NCI-H1436 (cell line): Measurements from ENCODE around the gene PRSS8.
"Not testable (repeated sequence)": the region's sequence is repeated elsewhere in the genome, so short reads cannot be mapped to it uniquely, and the experiment has no call there.

ENCODE experiments used
- DNase-seq: peaks from one replicate; lab custom pipeline; 2025; lab: John Stamatoyannopoulos, UW

The PRSS8 gene

DNA sequence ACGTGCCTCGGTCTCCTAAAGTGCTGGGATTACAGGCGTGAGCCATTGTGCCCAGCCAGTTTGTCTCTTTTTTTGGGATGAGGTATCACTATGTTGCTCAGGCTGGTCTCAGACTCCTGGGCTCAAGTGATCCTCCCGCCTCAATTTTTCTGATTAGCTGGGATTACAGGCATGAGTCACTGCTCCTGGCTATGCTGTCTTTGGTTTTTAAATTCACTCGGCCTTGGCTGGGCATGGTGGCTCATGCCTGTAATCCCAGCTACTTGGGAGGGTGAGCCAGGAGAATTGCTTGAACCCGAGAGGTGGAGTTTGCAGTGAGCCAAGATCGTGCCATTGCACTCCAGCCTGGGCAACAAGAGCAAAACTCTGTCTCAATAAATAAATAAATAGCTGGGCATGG, 8.9 kb upstream of the PRSS8 start:
- not testable (repeated sequence) for DNase-seq

GRCh38 chr16:31143694-31144148, 8.2 kb upstream of the PRSS8 start:
- no peak for DNase-seq

GRCh38 chr16:31143011-31143693, 7.6 kb upstream of the PRSS8 start:
- no peak for DNase-seq

DNA sequence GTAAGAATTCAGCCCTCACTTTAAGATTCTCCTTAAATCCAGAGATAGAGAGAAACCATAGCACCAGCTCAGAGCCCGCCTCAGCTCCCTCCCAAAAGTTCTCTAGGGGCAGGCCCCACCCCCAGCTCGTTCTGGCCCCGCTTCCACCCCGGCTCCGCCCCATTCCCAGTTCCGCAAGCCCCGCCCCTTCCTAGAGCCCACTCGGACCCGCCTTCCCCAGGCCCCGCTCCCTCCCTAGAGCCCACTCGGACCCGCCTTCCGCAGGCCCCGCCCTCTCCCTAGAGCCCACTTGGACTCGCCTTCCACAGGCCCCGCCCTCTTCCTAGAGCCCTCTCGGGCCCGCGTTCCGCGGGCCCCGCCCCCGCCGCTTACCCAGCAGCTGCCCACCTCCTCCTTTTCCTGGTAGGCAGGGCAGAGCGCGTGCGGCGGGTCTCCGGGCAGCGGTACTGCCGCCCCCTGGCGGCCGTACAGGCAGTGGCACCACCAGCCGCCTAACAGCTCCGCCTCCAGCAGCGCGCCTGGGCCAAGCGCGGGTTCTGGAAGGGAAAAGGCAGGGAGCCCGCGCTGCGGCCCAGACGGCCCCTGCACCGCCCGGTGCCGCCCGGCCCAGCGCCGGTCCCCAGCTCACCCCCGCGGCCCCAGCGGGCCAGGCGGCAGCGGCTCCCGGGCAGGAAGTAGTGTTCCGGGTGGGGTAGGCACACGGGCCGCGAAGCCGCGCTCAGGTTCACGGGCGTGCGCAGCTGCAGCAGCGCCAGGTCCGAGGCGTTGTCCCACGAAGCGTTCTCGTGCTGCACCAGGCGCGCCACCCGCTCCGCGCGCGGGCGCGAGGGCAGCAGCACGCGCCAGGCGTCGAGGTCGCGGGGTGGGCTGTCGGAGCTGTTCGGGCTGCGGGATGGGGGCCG, 6.8 kb upstream of the PRSS8 start:
- peak; percentile 98 for DNase-seq

GRCh38 chr16:31141489-31142108, 6.1 kb upstream of the PRSS8 start:
- no peak for DNase-seq

- DNase-seq, result not testable (repeated sequence)
Measured at GRCh38 chr16:31141071-31141469, 5.5 kb upstream of the PRSS8 start.

- DNase-seq, result no peak
Measured at GRCh38 chr16:31138621-31139578, 3.4 kb upstream of the PRSS8 start.

GRCh38 chr16:31136822-31137499, 1.4 kb upstream of the PRSS8 start:
- DNase-seq, result not testable (repeated sequence)

- DNase-seq, result no peak
Measured at GRCh38 chr16:31136287-31136662, 748 bp upstream of the PRSS8 start.

GRCh38 chr16:31134625-31135534, 647 bp downstream of the PRSS8 start:
- DNase-seq, result peak; percentile 50

DNA sequence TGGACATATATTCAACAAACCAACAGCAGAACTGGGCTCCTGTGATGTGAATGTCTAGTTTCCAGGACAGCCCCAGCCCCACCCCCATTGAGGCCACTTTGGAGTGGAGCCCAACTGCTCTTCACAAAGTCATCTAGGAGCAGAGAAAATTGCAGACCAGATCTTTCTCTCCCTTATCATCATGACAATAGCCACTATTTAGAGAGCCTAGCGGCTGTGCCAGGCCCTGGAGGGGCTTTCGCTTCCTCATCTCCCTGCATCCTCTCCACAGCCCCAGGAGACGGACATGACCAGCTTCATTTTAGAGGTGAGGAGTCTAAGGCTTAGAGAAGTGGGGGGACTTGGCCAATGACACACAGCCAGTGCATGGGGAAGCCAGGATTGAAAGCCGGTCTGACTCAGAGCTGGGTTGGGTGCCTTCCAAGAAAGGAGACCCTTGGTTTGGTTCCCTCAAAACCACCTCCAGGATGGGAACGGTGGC, 1.4 kb downstream of the PRSS8 start:
- DNase-seq, result no peak

- DNase-seq, result no peak
Measured at GRCh38 chr16:31133046-31133501, 2.5 kb downstream of the PRSS8 start.

DNA sequence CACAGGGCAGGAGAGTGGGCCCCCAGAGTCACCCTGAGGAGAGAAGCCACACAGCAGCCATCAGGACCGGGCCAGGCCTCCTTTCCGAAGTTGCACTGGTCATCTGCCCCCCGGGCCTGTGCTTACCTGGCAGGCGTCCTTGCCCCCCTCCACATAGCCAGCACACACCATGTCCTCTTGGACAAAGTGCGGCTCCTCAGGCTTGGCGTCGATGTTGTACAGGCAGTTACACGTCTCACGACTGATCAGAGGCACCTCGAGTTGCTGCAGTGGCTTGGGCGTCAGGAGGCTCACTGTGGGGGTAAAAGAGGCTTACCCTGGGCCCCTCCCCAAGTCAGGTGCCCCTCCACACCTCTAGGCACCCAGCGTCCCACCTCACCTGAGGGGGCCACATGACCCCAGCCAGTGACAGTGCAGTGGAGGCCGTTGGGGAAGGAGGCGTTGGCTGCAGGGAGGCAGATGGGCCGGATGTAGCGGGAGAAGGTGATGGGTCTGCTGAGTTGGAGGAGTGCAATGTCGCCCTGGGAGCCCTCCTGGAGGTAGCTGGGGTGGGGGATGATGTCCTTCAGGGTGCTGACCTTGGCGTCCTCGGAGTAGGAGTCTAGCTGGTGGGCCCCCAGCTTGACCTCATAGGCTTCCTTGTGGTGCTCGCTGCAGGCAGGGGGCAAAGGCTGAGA, 3.1 kb downstream of the PRSS8 start:
- no peak for DNase-seq

GRCh38 chr16:31131841-31132271, 3.7 kb downstream of the PRSS8 start:
- no peak for DNase-seq

DNA sequence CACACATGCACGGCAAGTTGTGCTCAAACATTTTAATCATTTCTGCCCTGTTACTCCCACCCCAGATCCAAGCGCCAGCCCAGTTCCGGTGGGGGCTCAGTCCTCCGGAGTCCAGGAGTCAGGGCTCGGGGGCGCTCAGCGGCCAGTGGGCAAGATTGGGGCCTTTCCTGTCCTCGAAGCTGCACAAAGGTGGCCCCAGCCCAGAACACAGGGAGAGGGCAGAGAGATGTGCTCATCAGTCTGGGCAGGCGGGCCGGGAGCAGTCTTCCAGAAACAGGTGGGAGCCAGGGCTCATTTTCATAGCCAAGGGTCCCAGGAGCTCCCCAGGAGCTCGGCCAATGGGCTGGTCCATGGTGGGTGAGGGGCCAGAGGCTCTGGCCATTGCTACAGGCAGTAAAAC, 4.1 kb downstream of the PRSS8 start:
- no peak for DNase-seq

GRCh38 chr16:31130899-31131298, 4.6 kb downstream of the PRSS8 start:
- DNase-seq, result no peak

DNA sequence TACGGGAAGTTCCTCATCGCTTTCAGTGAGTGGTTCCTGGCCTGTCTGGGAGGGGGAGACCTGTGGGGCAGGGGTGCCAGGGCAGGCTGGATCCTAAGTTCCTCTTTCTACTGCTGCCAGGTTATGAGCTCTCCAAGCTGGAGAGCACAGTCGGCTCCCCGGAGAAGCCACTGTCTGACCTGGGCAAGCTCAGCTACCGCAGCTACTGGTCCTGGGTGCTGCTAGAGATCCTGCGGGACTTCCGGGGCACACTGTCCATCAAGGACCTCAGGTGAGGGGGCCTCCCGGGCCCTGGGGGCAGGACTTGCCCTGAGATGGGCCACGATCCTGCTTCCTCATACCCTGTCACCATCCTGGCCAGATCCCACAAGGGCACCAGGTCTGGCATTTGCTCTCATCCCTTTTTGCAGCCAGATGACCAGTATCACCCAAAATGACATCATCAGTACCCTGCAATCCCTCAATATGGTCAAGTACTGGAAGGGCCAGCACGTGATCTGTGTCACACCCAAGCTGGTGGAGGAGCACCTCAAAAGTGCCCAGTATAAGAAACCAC, 5.1 kb downstream of the PRSS8 start:
- no peak for DNase-seq

DNA sequence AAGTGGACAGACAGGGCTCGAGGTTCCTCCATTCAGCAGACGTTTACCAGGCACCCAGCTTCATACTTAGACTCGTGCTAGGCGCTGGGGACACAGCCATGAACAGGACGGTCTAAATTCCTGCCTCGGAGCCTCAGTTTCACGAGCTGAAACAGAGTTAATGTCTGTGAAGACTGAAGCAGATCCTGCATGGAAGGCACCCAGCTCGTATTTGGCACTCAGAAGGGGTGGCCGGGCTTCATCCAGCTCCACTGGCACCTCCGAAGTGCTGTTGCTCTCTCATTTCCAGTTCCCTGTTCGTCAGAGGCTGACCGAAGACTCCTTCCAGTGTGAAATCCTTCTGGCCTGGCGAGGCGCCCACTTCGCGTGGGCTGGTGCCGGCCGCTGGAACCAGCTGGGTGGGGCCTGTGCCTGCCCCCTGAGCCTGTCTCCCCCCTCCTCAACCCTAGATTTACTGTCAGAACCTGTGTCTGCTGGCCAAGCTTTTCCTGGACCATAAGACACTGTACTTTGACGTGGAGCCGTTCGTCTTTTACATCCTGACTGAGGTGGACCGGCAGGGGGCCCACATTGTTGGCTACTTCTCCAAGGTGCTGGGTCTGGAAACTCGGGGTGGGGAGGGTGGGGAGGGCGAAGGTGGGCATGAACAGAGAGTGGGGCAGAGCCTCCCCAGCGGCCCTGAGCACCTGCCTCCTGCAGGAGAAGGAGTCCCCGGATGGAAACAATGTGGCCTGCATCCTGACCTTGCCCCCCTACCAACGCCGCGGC, 5.8 kb downstream of the PRSS8 start:
- DNase-seq, result no peak
